Measurements from ENCODE around the gene TMEM174.

GRCh38 chr5:73132759-73133158 is 40.2 kb upstream of the TMEM174 start:
- no peak for TF ChIP-seq CTCF (IDR thresholded peaks at IDR 0.05)
- no peak for TF ChIP-seq POLR2A (IDR thresholded peaks at IDR 0.05)
